Fibroblast of lung (primary cell): ENCODE measurements around the gene KIAA0040.

Source experiments
- CTCF ChIP-seq, 2 donors: IDR thresholded peaks in 1 of 2; conservative IDR thresholded peaks in 1 of 2; 1 replicate in 1 of 2; 2 replicates in 1 of 2; pipeline ENCODE4 v1.5.1; 2011 to 2012; ENCODE audit warnings: low read length in 2 of 2, control low read depth in 1 of 2, inconsistent platforms in 1 of 2, low read depth in 1 of 2, mild to moderate bottlenecking in 1 of 2
- EZH2 ChIP-seq: IDR thresholded peaks from 2 replicates; pipeline ENCODE4 v1.5.1; 2012; ENCODE audit warnings: low read length, control low read depth, mild to moderate bottlenecking; ENCODE audit errors: missing control alignments

GRCh38 chr1:175155936-175156335, 36.6 kb downstream of the KIAA0040 start:
- TF ChIP-seq CTCF (conservative IDR thresholded peaks at IDR 0.05 in 1 of 2, IDR thresholded peaks at IDR 0.05 in 1 of 2; ENCODE audit: low read depth in 1 of 2, low read length in 2 of 2) (no peak), EZH2 (no peak)
